GM12892 (cell line): ENCODE measurements around the gene SLC3A2.
"Not testable (repeated sequence)": the region's sequence is repeated elsewhere in the genome, so short reads cannot be mapped to it uniquely, and the experiment has no call there.

ENCODE experiments used
- DNase-seq: peaks from one replicate; pipeline ENCODE4 v3.0.0; 2011; ENCODE audit not compliant: insufficient read length
- FAIRE-seq: peaks from 2 replicates; lab custom pipeline; 2011; peaks lifted over from hg19 to GRCh38; lab: Jason Lieb, UNC
- POLR2A ChIP-seq: IDR thresholded peaks from 2 replicates; pipeline ENCODE4 v1.6.1; 2011; ENCODE audit warnings: low read depth, low read length, control low read depth
- POLR2AphosphoS5 ChIP-seq: IDR thresholded peaks from 2 replicates; pipeline ENCODE4 v1.6.1; 2011; ENCODE audit warnings: low read depth, low read length, control low read depth
- TAF1 ChIP-seq: IDR thresholded peaks from 2 replicates; pipeline ENCODE4 v1.6.1; 2011; ENCODE audit warnings: low read depth, mild to moderate bottlenecking, control low read depth, low read length, borderline replicate concordance

SLC3A2 gene

DNA sequence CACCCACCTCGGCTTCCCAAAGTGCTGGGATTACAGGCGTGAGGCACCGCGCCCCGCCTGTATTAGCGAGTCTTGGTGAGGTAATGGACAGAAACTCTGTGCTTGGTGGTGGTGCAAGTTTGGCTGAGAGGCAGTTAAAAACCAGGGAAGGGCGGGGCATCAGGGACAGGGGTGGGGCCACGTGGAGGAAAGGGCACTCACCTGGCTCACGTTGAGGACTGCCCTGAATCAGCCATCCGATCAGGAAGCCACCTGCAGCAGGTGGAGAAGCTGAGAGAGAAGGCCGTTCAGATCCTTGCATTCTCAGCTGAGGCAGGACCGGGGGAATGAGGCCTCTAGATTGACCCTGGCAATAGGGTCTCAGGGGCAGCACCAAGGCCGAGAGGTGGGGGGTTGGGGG, 52.6 kb downstream of the SLC3A2 start:
- TF ChIP-seq POLR2A (no peak), TAF1 (no peak), POLR2AphosphoS5 (no peak)
- FAIRE-seq = no peak

DNA sequence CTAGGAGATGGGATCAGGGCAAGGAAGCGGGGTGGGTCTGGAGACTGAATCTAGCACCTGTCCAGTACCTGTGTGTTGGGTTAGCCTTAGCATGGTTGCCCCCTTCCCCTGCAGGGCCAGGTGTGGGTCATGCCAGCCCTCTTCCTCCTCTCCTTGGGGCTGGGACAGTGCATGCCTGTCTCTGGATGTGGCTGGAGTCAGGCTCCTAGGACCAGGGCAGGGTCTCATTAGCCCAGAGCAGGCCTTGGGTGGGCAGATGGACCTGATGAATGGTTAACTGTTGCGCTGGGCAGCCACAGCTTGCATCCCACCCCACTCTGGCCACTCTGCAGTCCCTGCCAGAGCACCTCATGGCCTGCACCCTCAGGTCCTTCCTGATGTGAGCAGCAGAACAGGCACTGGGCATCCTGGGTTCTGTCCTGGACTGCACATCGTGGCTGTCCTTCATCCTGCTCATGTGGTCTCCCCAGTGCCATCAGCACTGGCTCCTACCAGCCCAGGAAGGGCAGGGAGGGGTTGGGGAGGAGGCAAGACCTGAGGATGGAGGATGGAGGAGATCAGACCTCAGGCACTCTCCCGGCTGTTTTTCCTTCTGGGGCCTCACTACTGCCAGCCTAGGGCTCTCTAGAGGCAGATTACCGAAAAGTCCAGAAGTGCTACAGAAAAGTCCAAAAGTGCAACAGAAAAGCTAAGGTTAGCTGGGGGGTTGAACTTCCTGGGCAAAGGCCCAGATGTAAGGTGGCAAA, 53.2 kb downstream of the SLC3A2 start:
- FAIRE-seq (no peak), DNase-seq (no peak)
- TF ChIP-seq POLR2AphosphoS5 (no peak), POLR2A (no peak), TAF1 (no peak)

More for the DNA sequence above, 52.6 kb downstream of the SLC3A2 start:
- DNase-seq = no peak

DNA sequence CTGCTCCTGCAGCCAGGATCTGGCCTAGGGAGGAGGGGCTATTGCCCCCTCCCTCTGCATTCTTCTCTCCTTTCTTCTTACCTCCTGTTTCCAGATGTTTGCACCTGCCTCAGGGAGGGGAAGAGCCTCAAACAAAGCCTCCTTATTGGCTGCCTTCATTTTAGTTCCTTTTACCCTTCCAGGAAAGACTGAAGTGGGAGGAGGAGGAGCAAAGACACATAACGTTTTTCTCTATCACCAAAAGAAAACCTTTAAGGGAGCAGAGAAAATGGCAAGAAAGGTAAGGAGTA, 53.7 kb downstream of the SLC3A2 start:
- no peak for FAIRE-seq
- TF ChIP-seq TAF1 = no peak
- no peak for TF ChIP-seq POLR2AphosphoS5
- TF ChIP-seq POLR2A = no peak
- DNase-seq = no peak

DNA sequence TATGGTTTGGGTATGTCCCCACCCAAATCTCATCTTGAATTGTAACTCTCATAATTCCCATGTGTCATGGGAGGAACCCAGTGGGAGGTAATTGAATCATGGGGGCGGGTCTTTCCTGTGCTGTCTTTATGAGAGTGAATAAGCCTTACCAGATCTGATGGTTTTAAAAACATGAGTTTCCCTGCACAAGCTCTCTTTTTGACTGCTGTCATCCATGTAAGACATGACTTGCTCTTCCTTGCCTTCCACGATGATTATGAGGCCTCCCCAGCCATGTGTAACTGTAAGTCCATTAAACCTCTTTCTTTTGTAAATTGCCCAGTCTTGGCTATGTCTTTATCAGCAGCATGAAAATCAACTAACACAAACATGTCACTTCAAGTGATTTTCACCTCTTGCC, 56.8 kb downstream of the SLC3A2 start:
- FAIRE-seq, DNase-seq: not testable (repeated sequence)
